Activated CD8-positive, alpha-beta T cell treated with anti-CD3 and anti-CD28 coated beads, Interleukin-2, amount 10 ng/mL, durations not matched to agents 7 days and 5 days (primary cell): ENCODE data around the gene FPGS. TPM values are rescaled to one million over a fixed set of nuclear protein-coding genes. Genes with fewer than 3 reads are reported as not detected.
"Not testable (repeated sequence)": the region's sequence is repeated elsewhere in the genome, so short reads cannot be mapped to it uniquely, and the experiment has no call there.

Experiments used
- ATAC-seq: fragments of 150-1000 bp; cut with Tn5 transposase; one replicate; pipeline ENCODE4 v1.10.0; 2021; ENCODE audit warnings: moderate library complexity
- CTCF ChIA-PET: fragments of 350-600 bp; sonication (Branson Sonifier 250); formaldehyde crosslinking; loops from one replicate; lab custom pipeline; 2021; ENCODE audit warnings: antibody characterized with exemption; lab: Charles Lee
- POLR2A ChIA-PET: fragments of 350-600 bp; sonication (Branson Sonifier 250); formaldehyde crosslinking; loops from one replicate; lab custom pipeline; 2021; ENCODE audit warnings: antibody characterized with exemption; lab: Charles Lee
- DNase-seq: peaks from one replicate; pipeline ENCODE4 v3.0.0-alpha.2; 2020
- H3K27ac Mint-ChIP-seq: one replicate; pipeline ENCODE4 v1.8.0; 2021; ENCODE audit warnings: mild to moderate bottlenecking, mixed read lengths
- H3K27me3 Mint-ChIP-seq: one replicate; pipeline ENCODE4 v1.8.0; 2021; ENCODE audit warnings: low read depth, mixed read lengths
- H3K36me3 Mint-ChIP-seq: one replicate; pipeline ENCODE4 v1.8.0; 2021; ENCODE audit warnings: low read depth, mixed read lengths
- H3K4me1 Mint-ChIP-seq: one replicate; pipeline ENCODE4 v1.8.0; 2021; ENCODE audit warnings: low read depth, mixed read lengths
- H3K4me3 Mint-ChIP-seq: one replicate; pipeline ENCODE4 v1.8.0; 2021; ENCODE audit warnings: mild to moderate bottlenecking, mixed read lengths
- H3K9me3 Mint-ChIP-seq: one replicate; pipeline ENCODE4 v1.8.0; 2022; ENCODE audit warnings: mixed read lengths; ENCODE audit not compliant: insufficient read depth
- total RNA-seq, 2 experiments: library from RNA; stranded (reverse); gene quantifications; one replicate each; pipeline ENCODE4 v1.2.3, GENCODE V29; 2021

FPGS gene
- total RNA-seq: 10 to 100 TPM; 91.5 to 98.3 TPM

GRCh38 chr9:127802576-127803443 lies at the start of gene FPGS:
FPGS (plus strand) TSS chr9:127802882; CDS start chr9:127802925, 43 bp downstream.
- Mint-ChIP-seq H3K36me3 (peaks cover 16% of the 10 kb centered on the region), H3K4me1 (peaks cover 41% of the 10 kb centered on the region), H3K27ac (peak within 1 kb of the TSS; percentile 95), H3K9me3 (no peaks in the 10 kb centered on the region), H3K27me3 (no peaks in the 10 kb centered on the region), H3K4me3 (peak within 1 kb of the TSS; percentile 97)
- peak; percentile 88 for ATAC-seq
- ChIA-PET CTCF (interaction anchor here (1.0 to 1.9 kb wide), 4 partner anchors 16 to 68 kb away, joined by 5 to 8 read pairs (median 7); partner anchors contain the start of gene TOR2A), POLR2A (interaction anchor here (0.6 to 1.5 kb wide), 6 partner anchors 11 to 68 kb away, joined by 3 to 4 read pairs (median 3); partner anchors contain the start of genes ENG and TOR2A)
- DNase-seq: peak; percentile 88

GRCh38 chr9:127753148-127753547 lies 49.5 kb upstream of the FPGS start:
- no peaks in the 10 kb centered on the region for H3K9me3 Mint-ChIP-seq
- H3K36me3 Mint-ChIP-seq: peaks cover 46% of the 10 kb centered on the region
- DNase-seq: no peak
- H3K27me3 Mint-ChIP-seq: no peaks in the 10 kb centered on the region
- H3K27ac Mint-ChIP-seq: peak overlapping the region; percentile 65
- CTCF ChIA-PET: interaction anchor here (1.1 kb wide), 1 partner anchor 18 kb away, joined by 3 read pairs; the partner anchor contains the start of gene TOR2A
- POLR2A ChIA-PET: interaction anchor here (0.6 kb wide), 1 partner anchor 17 kb away, joined by 3 read pairs; no protein-coding TSS in a partner anchor
- no peak for ATAC-seq
- no peak overlapping the region for H3K4me3 Mint-ChIP-seq
- H3K4me1 Mint-ChIP-seq: peaks cover 9% of the 10 kb centered on the region

GRCh38 chr9:127753622-127754021 lies 49.1 kb upstream of the FPGS start:
- ATAC-seq: no peak
- DNase-seq: no peak
- Mint-ChIP-seq H3K27ac (no peak overlapping the region), H3K4me1 (peaks cover 6% of the 10 kb centered on the region), H3K4me3 (no peak overlapping the region), H3K9me3 (no peaks in the 10 kb centered on the region), H3K36me3 (peaks cover 44% of the 10 kb centered on the region), H3K27me3 (no peaks in the 10 kb centered on the region)
- ChIA-PET CTCF (interaction anchor here (1.1 kb wide), 1 partner anchor 19 kb away, joined by 3 read pairs; the partner anchor contains the start of gene TOR2A), POLR2A (no interaction called here)

GRCh38 chr9:127754099-127755060 lies 48.3 kb upstream of the FPGS start:
- Mint-ChIP-seq H3K4me3 (no peak overlapping the region), H3K9me3 (no peaks in the 10 kb centered on the region), H3K36me3 (peaks cover 43% of the 10 kb centered on the region), H3K27ac (no peak overlapping the region), H3K27me3 (no peaks in the 10 kb centered on the region), H3K4me1 (peaks cover 4% of the 10 kb centered on the region)
- ATAC-seq: no peak
- ChIA-PET CTCF (no interaction called here), POLR2A (no interaction called here)
- no peak for DNase-seq

GRCh38 chr9:127755061-127756060 lies 47.3 kb upstream of the FPGS start:
- no peaks in the 10 kb centered on the region for H3K27me3 Mint-ChIP-seq
- H3K4me3 Mint-ChIP-seq: no peak overlapping the region
- peaks cover 40% of the 10 kb centered on the region for H3K36me3 Mint-ChIP-seq
- POLR2A ChIA-PET: no interaction called here
- ATAC-seq (no peak), DNase-seq (no peak)
- no peak overlapping the region for H3K27ac Mint-ChIP-seq
- peaks cover 4% of the 10 kb centered on the region for H3K4me1 Mint-ChIP-seq
- CTCF ChIA-PET: interaction anchor here (1.0 kb wide), 1 partner anchor 15 kb away, joined by 3 read pairs; no protein-coding TSS in a partner anchor
- no peaks in the 10 kb centered on the region for H3K9me3 Mint-ChIP-seq

GRCh38 chr9:127756233-127756632 lies 46.4 kb upstream of the FPGS start:
- H3K27ac Mint-ChIP-seq: no peak overlapping the region
- no peak overlapping the region for H3K4me3 Mint-ChIP-seq
- CTCF ChIA-PET: interaction anchor here (1.0 kb wide), 1 partner anchor 14 kb away, joined by 3 read pairs; no protein-coding TSS in a partner anchor
- peaks cover 2% of the 10 kb centered on the region for H3K4me1 Mint-ChIP-seq
- peaks cover 37% of the 10 kb centered on the region for H3K36me3 Mint-ChIP-seq
- no peak for DNase-seq
- H3K27me3 Mint-ChIP-seq: no peaks in the 10 kb centered on the region
- ATAC-seq: no peak
- H3K9me3 Mint-ChIP-seq: no peaks in the 10 kb centered on the region
- POLR2A ChIA-PET: no interaction called here

- not testable (repeated sequence) for DNase-seq, H3K27me3 Mint-ChIP-seq, H3K4me1 Mint-ChIP-seq, ATAC-seq, H3K9me3 Mint-ChIP-seq, H3K27ac Mint-ChIP-seq, H3K4me3 Mint-ChIP-seq
- peaks cover 35% of the 10 kb centered on the region for H3K36me3 Mint-ChIP-seq
- ChIA-PET CTCF (interaction anchor here (1.2 kb wide), 1 partner anchor 22 kb away, joined by 4 read pairs; the partner anchor contains the start of gene TOR2A), POLR2A (interaction anchor here (0.5 to 0.6 kb wide), 3 partner anchors 12 to 80 kb away, joined by 3 read pairs; no protein-coding TSS in a partner anchor)
These were observed 45.9 kb upstream of the FPGS start for GRCh38 chr9:127756776-127757175.

GRCh38 chr9:127758843-127759242 lies 43.8 kb upstream of the FPGS start:
- Mint-ChIP-seq H3K27ac (peak overlapping the region; percentile 37), H3K4me1 (peaks cover 13% of the 10 kb centered on the region), H3K36me3 (peaks cover 43% of the 10 kb centered on the region), H3K27me3 (no peaks in the 10 kb centered on the region), H3K4me3 (no peak overlapping the region), H3K9me3 (no peaks in the 10 kb centered on the region)
- ChIA-PET POLR2A (interaction anchor here (0.6 kb wide), 1 partner anchor 26 kb away, joined by 3 read pairs; no protein-coding TSS in a partner anchor), CTCF (interaction anchor here (0.7 kb wide), 1 partner anchor 27 kb away, joined by 3 read pairs; the partner anchor contains the start of gene CDK9)
- DNase-seq: no peak
- no peak for ATAC-seq

GRCh38 chr9:127761061-127761460 lies 41.6 kb upstream of the FPGS start:
- Mint-ChIP-seq H3K27ac (no peak overlapping the region), H3K36me3 (peaks cover 63% of the 10 kb centered on the region), H3K27me3 (no peaks in the 10 kb centered on the region), H3K4me3 (no peak overlapping the region), H3K9me3 (no peaks in the 10 kb centered on the region), H3K4me1 (peaks cover 31% of the 10 kb centered on the region)
- POLR2A ChIA-PET: interaction anchor here (0.6 kb wide), 1 partner anchor 15 kb away, joined by 3 read pairs; no protein-coding TSS in a partner anchor
- DNase-seq (no peak), ATAC-seq (no peak)
- CTCF ChIA-PET: interaction anchor here (0.7 to 1.0 kb wide), 2 partner anchors 26 to 109 kb away, joined by 4 read pairs; partner anchors contain the start of gene TOR2A

GRCh38 chr9:127761491-127761956 lies 41.2 kb upstream of the FPGS start:
- no peak for DNase-seq
- peaks cover 35% of the 10 kb centered on the region for H3K4me1 Mint-ChIP-seq

More at GRCh38 chr9:127761491-127761956, 41.2 kb upstream of the FPGS start:
- ChIA-PET CTCF (interaction anchor here (0.7 to 1.0 kb wide), 2 partner anchors 27 to 108 kb away, joined by 4 read pairs; partner anchors contain the start of gene TOR2A), POLR2A (interaction anchor here (0.6 to 1.2 kb wide), 2 partner anchors 10 to 15 kb away, joined by 3 to 4 read pairs; no protein-coding TSS in a partner anchor)
- H3K36me3 Mint-ChIP-seq: peaks cover 68% of the 10 kb centered on the region
- H3K4me3 Mint-ChIP-seq: no peak overlapping the region
- no peak for ATAC-seq
- no peak overlapping the region for H3K27ac Mint-ChIP-seq
- H3K9me3 Mint-ChIP-seq: no peaks in the 10 kb centered on the region
- no peaks in the 10 kb centered on the region for H3K27me3 Mint-ChIP-seq
